ENCODE results near the gene SIN3A.
A peak's percentile ranks its signal among the peaks of the same experiment; 100 is the strongest.
"Not testable (repeated sequence)": the region's sequence is repeated elsewhere in the genome, so short reads cannot be mapped to it uniquely, and the experiment has no call there.

SIN3A gene

DNA sequence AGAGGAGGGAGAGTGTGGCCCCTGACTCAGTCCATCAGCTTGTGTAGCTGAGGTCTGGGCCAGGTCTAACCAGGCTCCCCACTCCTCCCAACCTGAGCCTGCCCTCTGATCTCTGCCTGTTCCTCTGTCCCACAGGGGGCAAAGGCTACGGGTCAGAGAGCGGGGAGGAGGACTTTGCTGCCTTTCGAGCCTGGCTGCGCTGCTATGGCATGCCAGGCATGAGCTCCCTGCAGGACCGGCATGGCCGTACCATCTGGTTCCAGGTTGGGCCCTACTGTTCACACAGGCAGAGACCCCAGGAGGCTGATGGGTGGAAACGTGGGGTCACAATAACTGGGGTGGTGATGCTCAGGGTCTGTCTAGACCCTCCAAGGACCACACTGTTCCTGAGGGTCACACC lies 97.9 kb downstream of the SIN3A start:
- no peak for DNase-seq

DNA sequence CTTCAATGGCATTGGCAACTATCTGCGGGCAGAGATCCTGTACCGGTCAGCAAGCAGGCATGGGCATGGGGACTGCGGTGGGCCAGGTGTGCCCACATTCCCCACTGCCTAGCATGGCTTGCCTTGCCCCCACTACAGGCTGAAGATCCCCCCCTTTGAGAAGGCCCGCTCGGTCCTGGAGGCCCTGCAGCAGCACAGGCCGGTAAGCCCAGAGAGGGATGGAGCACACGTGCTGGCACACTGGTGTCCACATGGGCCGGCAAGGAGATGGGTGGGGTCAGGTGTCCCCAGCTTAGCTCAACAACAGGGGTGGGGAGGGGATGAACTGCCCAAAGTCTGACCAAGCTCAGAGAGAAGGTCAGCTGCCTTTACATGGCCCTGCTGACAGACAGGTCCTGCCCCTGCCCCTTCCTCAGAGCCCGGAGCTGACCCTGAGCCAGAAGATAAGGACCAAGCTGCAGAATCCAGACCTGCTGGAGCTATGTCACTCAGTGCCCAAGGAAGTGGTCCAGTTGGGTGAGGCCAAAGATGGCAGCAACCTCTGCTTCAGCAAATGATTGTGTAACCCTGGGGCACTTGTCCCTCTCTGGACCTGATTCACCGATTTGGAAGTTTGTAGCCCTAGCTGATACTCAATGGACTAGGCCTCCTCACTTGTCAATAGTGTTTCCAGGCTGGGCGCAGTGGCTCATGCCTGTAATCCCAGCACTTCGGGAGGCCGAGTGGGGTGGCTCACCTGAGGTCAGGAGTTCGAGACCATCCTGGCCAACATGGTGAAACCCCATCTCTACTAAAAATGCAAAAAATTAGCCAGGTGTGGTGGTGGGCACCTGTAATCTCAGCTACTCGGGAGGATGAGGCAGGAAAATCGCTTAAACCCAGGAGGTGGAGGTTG lies 99.1 kb downstream of the SIN3A start:
- no peak for DNase-seq

DNA sequence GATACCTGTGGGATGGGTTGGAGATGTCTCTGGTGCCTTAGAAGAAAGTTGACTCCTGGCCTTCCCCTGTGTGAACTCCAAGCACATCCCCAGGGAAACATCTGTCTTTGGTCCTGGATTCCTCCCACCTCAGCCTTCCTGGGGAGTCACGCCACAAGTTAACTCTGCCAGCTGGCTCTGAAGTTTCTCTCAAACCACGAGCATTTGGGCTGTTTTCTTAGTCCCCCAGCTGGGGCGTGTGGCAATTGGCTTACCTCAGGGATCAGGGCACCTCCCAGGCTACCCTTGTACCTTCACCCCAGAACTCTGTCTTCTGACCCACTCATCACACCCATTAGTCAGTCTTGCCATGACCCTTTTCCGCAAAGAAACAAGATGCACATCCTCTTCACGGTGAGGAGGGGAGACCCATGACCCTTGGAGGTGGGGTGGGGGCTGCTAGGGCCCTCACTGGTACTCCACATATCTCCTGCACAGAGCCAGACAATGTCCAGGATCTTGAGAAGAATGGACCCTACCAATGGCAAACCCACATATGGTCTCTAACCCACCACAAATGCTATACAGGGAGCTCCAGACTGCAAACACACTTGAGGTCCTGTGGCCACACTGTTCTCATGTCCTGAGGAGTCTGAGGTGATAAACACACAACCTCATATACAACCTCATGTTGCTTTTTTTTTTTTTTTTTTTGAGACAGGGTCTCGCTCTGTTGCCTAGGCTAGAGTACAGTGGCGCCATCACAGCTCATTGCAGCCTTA lies 100.7 kb downstream of the SIN3A start:
- DNase-seq, result no peak

DNA sequence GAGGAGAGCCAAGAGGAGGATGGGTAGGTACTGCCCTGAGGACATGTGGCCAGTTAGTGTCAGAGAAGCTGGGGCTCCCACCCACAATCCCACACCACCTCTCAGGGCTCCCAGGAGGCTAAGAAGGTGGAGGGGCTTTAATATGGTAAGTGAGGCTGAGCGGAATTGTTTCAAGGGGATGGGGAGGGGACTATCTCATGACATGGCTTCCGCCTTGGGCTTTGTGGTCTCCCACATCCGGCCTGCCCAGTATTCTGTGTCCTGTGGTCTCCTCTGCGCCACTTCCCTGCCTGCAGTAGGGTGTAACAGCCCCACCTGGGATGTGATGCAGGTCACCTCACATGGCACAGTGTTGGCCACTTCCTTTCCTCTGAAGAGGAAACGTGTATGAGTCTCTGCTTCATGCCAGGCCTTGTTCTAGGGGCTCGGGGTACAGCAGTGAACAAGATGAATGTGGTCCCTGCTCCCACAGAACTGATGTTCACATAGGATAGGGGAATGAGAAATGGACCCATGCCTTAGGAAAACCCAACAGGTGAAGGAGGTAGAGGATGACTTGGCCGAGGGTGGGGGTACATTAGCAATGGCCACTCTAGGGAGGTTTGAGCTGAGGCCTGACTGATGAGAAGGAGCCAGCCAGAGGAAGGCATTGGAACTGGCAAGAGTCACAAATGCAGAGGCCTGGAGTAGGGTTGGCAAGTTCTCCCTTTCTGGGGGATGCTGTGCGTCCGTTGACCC lies 101.5 kb downstream of the SIN3A start:
- no peak for DNase-seq

DNA sequence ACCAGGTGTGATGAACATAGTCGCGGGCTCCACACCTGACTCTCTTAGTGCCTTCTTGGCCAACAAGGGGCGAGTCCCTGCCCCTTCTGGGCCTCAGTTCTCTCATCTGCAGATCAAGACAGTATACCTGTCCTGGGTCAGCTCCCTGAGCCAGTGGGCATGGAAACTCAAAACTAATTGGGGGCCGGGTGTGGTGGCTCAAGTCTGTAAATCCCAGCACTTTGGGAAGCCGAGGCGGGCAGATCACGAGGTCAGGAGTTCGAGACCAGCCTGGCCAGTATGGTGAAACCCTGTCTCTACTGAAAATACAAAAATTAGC lies 102.2 kb downstream of the SIN3A start:
- not testable (repeated sequence) for DNase-seq

DNA sequence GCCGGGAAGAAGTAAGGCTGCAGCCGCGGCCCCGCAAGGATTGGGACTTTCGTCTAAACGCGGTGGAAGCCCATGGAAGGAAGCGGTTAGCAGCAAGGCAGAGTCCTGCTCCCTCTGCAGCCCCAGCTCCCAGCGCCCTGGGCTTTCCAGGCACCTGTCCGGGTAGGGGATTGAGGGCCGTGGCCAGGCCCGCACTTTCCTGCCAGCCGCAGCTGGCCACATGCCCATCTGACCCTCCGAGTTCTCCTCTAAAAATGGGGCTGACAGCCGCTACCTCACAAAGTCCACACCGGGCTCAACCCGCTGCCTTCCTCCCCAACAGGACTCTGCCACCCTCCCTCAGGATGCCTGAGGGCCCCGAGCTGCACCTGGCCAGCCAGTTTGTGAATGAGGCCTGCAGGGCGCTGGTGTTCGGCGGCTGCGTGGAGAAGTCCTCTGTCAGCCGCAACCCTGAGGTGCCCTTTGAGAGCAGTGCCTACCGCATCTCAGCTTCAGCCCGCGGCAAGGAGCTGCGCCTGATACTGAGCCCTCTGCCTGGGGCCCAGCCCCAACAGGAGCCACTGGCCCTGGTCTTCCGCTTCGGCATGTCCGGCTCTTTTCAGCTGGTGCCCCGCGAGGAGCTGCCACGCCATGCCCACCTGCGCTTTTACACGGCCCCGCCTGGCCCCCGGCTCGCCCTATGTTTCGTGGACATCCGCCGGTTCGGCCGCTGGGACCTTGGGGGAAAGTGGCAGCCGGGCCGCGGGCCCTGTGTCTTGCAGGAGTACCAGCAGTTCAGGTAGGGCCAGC lies 102.7 kb downstream of the SIN3A start:
- DNase-seq, result no peak

DNA sequence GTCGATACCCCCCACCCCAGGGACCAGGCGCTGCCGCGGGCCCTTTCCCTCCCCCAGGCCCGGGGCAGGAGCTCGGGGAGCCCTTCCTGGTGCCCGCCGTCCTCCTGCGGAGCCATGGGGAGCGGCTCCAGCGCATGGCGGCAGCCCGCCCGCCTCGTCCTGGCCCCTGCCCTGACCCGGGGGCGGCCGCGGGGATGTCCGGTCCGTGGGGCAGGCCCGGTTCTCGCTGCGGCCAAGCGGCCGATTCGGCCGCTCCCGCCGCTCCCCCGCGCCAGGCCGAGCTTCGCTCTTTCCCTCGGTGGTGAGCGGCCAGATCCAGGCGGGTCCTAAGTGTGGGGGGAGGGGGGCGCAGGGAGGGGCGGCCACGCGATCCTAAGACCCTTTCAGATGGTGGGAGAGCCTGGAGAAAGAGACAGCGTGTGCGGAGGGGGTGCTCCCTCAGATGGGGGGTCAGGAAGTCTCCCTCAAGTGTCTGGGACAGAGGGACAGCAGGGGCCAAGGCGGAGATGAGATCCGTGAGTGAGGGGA lies 103.4 kb downstream of the SIN3A start:
- DNase-seq, result no peak

DNA sequence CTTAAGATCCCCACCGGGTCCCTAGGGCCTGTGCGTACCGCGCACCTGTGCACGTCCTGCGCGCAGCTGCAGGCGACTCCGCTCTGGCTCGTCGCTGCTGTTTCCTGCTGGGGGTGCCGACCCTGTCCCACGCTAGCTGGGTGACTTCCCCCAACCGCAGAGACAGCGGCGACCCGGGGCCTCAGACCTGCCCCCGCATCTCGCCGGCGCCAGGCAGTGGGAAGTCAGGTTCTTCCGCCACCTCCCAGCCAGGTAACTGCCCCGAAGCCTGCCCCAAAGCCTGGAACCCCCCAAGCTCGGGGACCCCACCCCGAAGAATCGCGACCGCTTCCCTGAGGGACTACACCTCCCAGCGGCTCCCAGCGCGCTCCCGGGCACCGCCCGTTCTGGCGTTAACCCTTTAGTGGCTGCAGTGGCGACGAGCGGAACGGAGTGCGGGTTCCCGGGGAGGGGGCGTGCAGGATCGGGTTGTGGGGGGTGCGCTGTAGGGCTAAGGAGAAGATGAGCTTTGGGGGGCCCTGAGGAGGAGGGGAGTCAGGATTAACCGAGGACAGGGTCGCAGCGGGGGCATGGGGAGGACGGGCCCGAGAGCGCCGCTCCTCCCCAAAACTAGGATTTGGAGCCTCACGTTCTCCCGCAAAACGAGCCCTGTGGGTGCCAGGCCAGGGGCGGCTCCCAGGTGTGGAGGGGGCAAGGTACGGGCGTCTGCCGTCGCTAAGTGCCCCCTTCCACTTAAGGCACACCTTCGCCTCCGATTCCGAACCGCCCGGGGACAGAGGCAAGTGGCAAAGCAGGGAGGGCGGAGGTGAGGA lies 104.1 kb downstream of the SIN3A start:
- DNase-seq, result no peak

DNA sequence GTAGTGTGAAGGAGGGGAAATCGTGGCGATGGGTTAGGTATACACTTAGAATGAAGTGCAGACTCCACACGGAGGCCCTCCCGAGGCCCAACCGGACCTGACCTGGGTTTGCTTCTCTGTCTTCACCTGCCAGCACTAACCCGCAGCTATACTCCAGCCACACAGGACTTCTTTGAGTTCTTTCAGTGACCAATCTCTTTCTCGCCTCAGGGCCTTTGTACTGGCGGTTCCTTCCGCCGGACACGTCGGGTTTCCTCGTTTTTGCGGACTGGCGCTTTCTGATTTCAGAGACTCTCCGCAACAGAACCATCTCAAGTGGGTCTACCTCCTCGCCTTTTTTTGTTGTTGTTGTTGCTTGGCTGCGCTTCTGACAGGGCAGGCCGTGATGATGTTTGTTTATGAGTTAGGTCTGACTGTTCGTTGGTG lies 104.7 kb downstream of the SIN3A start, which contains the start of gene NEIL1:
NEIL1 (plus strand) TSS at position 244 of the 426 bp plus-strand sequence. CDS start 1,867 bp downstream, outside the sequence.
- DNase-seq, result no peak

DNA sequence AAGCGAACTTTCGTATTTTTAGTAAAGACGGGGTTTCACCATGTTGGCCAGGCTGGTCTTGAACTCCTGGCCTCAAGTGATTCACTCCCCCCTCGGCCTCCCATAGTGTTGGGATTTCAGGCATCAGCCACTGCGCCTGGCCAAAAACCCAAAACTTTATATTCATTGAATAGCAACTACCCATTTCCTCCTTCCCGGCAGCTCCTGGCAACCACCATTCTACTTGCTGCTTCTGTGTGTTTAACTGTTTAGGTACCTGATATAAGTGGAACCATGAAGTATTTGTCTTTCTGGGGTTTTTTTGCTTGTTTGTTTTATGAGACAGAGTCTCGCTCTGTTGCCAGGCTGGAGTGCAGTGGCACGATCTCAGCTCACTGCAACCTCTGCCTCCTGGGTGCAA lies 107.5 kb downstream of the SIN3A start:
- DNase-seq, result not testable (repeated sequence)

DNA sequence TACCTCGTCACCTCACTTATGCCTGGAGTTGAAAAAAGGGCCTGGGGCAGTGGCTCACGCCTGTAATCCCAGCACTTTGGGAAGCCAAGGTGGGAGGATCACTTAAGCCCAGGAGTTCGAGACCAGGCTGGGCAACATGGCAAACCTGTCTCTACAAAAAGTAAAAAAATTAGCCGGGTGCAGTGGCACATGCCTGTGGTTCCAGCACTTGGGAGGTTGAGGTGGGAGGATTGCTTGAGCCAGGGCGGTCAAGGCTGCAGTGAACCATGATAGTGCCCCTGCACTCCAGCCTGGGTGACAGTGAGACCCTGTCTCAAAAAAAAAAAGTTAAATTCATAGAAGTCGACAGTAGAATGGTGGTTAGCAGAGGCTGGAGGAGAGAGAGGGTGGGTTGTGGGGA lies 109.3 kb downstream of the SIN3A start:
- no peak for DNase-seq

DNA sequence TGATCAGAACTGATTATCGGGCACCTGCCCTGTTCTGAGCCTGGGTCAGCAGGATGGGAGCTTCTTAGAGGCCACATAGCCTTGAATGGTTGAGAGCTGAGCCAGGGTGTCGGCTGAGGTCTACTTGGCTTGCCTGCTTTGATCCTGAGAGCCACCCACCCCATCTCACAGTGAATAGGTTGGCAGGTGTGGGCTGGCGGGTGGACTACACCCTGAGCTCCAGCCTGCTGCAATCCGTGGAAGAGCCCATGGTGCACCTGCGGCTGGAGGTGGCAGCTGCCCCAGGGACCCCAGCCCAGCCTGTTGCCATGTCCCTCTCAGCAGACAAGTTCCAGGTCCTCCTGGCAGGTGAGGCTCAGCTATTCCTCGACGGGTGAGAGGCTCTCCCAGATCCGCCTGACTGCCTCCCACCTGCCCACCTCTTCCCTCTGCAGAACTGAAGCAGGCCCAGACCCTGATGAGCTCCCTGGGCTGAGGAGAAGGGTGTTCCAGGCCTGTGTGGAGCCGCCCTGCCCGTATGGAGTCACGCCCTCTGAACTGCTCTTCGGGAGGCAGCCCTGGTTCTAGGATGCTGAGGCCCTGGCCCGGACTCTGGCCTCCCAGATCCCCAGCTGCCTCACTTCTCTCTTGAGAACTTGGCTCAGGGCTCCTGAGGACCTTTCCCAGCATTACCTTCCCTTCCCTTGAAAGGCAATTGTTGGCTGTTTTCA lies 111.8 kb downstream of the SIN3A start:
- DNase-seq, result no peak

DNA sequence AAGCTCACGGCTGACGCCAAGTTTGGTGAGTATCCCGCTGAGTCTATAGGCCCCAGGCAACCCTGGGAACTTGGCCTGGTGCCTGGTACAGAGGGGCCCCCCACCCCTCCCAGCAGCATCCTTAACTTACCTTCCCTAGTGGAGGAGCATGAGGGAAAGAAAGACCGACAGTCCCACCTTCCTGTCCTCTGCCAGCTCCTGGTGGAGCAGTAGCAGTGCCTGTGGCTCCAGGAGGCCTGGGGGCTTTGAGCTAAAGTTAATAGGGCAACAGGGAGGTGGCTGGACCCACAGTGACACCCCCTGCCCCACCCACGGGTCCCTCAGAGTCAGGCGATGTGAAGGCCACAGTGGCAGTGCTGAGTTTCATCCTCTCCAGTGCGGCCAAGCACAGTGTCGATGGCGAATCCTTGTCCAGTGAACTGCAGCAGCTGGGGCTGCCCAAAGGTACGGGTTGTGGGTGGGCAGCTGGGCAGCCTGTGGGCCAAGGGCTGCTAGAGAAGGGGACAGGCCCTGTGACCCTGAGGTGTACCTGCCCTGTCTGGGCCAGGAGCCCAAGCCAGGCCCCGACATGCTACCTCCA lies 112.7 kb downstream of the SIN3A start:
- no peak for DNase-seq

DNA sequence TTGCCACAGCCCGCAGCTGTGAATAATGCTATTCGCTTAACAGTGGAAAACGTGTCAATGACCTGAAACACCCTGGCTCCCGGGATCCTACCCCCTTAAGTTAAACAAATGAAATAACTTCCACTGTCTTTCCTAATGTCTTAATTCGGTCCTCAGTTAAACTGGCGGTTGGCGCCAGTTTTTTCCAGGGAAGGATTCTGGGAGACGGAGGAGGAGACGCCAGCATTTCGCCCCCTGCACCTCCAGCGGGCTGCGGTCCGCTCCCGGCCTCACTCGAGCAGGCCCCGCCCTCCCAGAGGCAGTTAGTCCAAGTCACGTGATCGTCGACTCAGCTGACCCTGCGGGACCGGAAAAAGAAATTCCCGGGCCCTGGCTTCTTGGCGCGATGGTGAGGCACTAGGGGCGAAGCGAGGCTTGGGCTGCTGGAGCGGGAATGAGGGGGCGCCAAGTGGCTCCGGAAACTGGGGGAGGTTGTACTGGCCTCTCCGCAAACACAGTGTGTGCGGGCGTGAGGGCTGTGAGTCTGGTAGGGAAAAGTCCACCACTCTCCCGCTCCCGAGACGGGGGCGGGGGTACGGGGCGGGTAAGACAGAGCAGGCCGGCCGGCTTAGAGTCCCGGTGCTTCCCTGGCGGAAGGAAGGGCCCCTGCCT lies 115.7 kb downstream of the SIN3A start, which contains the start of gene COMMD4:
COMMD4 (plus strand) TSS at position 359 of the 651 bp plus-strand sequence; CDS start at position 386, 27 bp downstream.
- peak; percentile 80 for DNase-seq

DNA sequence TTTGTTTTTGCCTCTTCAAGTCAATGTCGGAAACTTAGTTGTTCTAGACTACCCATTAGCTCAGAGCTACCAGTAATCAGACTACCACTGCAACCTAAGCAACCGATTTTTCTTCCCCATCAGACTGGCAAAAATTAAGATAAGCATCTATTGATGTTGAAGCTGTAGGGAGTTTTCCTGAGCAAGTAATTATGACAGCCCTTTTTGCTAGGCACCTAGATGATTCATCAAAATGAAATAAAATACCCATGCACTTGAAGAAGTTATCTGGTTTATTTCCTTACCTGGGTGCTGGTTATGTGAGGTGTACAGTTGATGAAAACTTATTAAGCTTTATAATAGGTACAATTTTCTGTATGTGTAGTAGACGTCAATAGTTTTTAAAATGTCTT lies 116.2 kb downstream of the SIN3A start:
- DNase-seq, result no peak

DNA sequence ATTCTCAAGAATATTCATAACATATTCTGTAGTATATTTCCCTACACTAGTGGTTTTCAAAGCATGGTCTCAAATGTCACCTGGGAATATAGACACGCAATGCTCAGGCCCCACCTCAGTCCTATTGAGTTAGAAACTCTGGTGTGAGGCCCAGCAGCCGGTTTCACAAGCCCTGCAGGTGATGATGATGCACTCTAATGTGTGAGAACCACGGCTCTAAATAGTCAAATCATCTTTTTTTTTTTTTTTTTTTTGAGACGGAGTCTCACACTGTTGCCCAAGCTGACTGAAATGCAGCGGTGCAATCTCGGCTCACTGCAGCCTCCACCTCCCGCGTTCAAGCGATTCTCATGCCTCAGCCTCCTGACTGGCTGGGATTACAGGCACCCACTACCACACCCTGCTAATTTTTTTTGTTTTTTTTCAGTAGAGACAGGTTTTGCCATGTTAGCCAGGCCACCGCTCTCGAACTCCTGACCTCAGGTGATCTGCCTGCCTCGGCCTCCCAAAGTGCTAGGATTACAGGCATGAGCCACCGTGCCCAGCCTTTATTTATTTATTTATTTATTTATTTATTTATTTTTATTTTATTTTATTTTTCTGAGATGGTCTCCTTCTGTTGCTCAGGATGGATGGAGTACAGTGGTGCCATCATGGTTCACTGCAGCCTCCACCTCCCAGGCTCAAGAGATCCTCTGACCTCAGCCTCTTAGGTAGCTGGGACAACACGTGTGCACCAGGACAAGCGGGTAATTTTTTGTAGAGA lies 117.7 kb downstream of the SIN3A start:
- DNase-seq, result not testable (repeated sequence)

DNA sequence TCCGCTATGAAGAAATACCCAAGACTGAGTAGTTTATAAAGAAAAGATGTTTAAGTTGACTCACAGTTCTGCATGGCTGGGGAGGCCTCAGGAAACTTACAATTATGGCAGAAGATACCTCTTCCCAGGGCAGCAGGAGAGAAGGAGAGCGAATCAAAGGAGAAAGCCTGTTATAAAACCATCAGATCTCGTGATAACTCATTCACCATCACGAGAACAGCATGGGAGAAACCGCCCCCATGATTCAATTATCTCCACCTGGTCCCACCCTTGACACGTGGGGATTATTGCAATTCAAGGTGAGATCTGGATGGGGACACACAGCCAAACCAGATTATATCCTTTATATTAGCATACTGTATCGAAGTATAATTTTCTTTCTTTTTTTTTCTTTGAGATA lies 119.4 kb downstream of the SIN3A start:
- not testable (repeated sequence) for DNase-seq

DNA sequence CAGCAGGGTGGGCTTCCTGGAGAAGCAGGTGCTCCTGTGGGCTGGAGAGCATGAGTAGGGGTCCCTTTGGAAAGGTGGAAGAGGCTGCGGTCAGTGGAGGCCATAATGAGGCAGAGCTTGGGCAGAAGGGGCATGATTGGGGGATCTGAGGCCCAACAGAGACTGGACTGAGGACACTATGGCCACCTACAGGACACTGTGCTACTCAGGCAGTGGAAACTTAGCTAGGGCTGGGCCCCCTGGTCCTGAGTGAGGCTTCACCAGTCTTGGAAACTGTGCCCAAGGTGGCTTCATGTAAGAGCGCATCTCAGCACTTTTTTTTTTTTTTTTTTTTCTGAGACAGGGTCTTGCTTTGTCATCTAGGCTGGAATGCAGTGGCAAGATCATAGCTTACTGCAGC lies 121.9 kb downstream of the SIN3A start:
- DNase-seq, result no peak
